ENCODE data around the gene COX20. TPM values are rescaled to one million over a fixed set of nuclear protein-coding genes. Genes with fewer than 3 reads are reported as not detected.

The COX20 gene
- total and polyA plus RNA-seq, 2 of the 13 experiments (the other 11 are each of a cell fraction or from before 2014, with no cell fraction given), result 34.4 to 95.8 TPM

GRCh38 chr1:244860914-244861610, 25.6 kb downstream of the COX20 start:
- FAIRE-seq, result no peak

GRCh38 chr1:244861683-244862082, 26.2 kb downstream of the COX20 start:
- ATAC-seq, result no peak

More at GRCh38 chr1:244860914-244861610, 25.6 kb downstream of the COX20 start:
- no peak for TF ChIP-seq ZNF484 (CRISPR knock-in tag; IDR thresholded peaks at IDR 0.05; ENCODE audit: borderline replicate concordance, low read depth)
- TF ChIP-seq TOPORS (CRISPR knock-in tag; IDR thresholded peaks at IDR 0.05), result no peak
- no peak for TF ChIP-seq SATB2 (CRISPR knock-in tag; IDR thresholded peaks at IDR 0.05)
- ChIA-PET POLR2A (interaction anchor here (0.9 to 8.0 kb wide), 7 partner anchors 9 to 200 kb away, joined by 3 to 163 read pairs (median 7); partner anchors contain the start of gene COX20), CTCF (ENCODE audit: low intra/inter-chr PET ratio, low total read pairs) (no interaction called here)
- no peaks in the 10 kb centered on the region; a peak in 1 of 5 replicates for H3K27me3 ChIP-seq (ENCODE audit: control insufficient read depth in 1 of 2, insufficient read depth in 2 of 2, low read length in 2 of 2)
- no peaks in the 10 kb centered on the region for H3K9me3 ChIP-seq (ENCODE audit: low read length)
- H3K4me2 ChIP-seq (ENCODE audit: low read depth, low read length), result peak overlapping the region; percentile 92
- ATAC-seq (no peak), DNase-seq (ENCODE audit: low spot score) (no peak)
- H4K20me1 ChIP-seq (ENCODE audit: insufficient read depth, low read length), result peaks cover 61% of the 10 kb centered on the region
- H3K36me3 ChIP-seq (replicated peaks in 1 of 2; ENCODE audit: control insufficient read depth in 1 of 2, insufficient read depth in 2 of 2, low read length in 2 of 2), result peaks cover 13 to 56% of the 10 kb centered on the region in 2 experiments
- no peak overlapping the region for H3K27ac ChIP-seq (ENCODE audit: extremely low read length, insufficient read depth, low read length)
- intact Hi-C loops (cut with micrococcal nuclease; ENCODE audit: unreplicated experiment), result loop anchor here (1.0 to 5.0 kb wide), 2 partner anchors 60 to 209 kb away; partner anchors contain the start of gene DESI2
- in situ Hi-C loops (cut with HindIII; ENCODE audit: extremely low pct_ligation_motif_present, low pct_unique_long_range_greater_than_20kb), result loop anchor here (5.0 kb wide), 2 partner anchors 111 to 181 kb away; no protein-coding TSS in a partner anchor
- H3K4me3 ChIP-seq (replicated peaks in 1 of 3; ENCODE audit: insufficient read depth in 1 of 3, low read depth in 2 of 3, low read length in 3 of 3), result peak overlapping the region; percentile 62 to 97 (median 81); a peak in 5 of 6 replicates
- no peak overlapping the region for H2AFZ ChIP-seq (ENCODE audit: low read length)
- H3K9ac ChIP-seq (ENCODE audit: insufficient read depth, low read depth, low read length), result peak overlapping the region; percentile 87
- no TSS peak for BruUV-seq (replicated peaks)
- WGBS (ENCODE audit: low lambda C conversion rate), result 4% methylated on average over 2 of the region's 2 CpGs
- H3K4me1 ChIP-seq (ENCODE audit: insufficient read depth, low read length), result peaks cover 54% of the 10 kb centered on the region
- peaks cover 81% of the 10 kb centered on the region for H3K79me2 ChIP-seq (ENCODE audit: insufficient read depth, low read length)

More at GRCh38 chr1:244861683-244862082, 26.2 kb downstream of the COX20 start:
- H3K4me3 ChIP-seq (replicated peaks in 1 of 3; ENCODE audit: insufficient read depth in 1 of 3, low read depth in 2 of 3, low read length in 3 of 3), result peak overlapping the region; percentile 62 to 97 (median 81)
- BruUV-seq (replicated peaks), result TSS peak; percentile 45
- intact Hi-C loops (cut with micrococcal nuclease; ENCODE audit: unreplicated experiment), result loop anchor here (1.0 to 5.0 kb wide), 2 partner anchors 60 to 209 kb away; partner anchors contain the start of gene DESI2
- no peak for TF ChIP-seq CREB3 (CRISPR knock-in tag; IDR thresholded peaks at IDR 0.05)
- no peak for TF ChIP-seq PITX1 (CRISPR knock-in tag; IDR thresholded peaks at IDR 0.05)
- TF ChIP-seq AKAP8 (CRISPR knock-in tag; IDR thresholded peaks at IDR 0.05), result no peak
- no peak for TF ChIP-seq ZNF383 (CRISPR knock-in tag; IDR thresholded peaks at IDR 0.05; ENCODE audit: borderline replicate concordance)
- TF ChIP-seq GABPB1 (CRISPR knock-in tag; IDR thresholded peaks at IDR 0.05), result no peak
- TF ChIP-seq ZNF136 (CRISPR knock-in tag; IDR thresholded peaks at IDR 0.05; ENCODE audit: low read depth), result no peak
- TF ChIP-seq NONO (IDR thresholded peaks at IDR 0.05), result no peak
- TF ChIP-seq NONO (CRISPR knock-in tag; conservative IDR thresholded peaks at IDR 0.05), result no peak
- TF ChIP-seq HMGA1 (CRISPR knock-in tag; conservative IDR thresholded peaks at IDR 0.05), result no peak
- no peak for TF ChIP-seq NFIB (CRISPR knock-in tag; IDR thresholded peaks at IDR 0.05; ENCODE audit: borderline replicate concordance)
- TF ChIP-seq ZBTB7B (CRISPR knock-in tag; IDR thresholded peaks at IDR 0.05), result no peak
- no peak overlapping the region for H2AFZ ChIP-seq (ENCODE audit: low read length)
- peak overlapping the region; percentile 92 for H3K4me2 ChIP-seq (ENCODE audit: low read depth, low read length)
- no peak for DNase-seq (ENCODE audit: low spot score)
- ChIA-PET CTCF (ENCODE audit: low intra/inter-chr PET ratio, low total read pairs) (no interaction called here), POLR2A (interaction anchor here (1.1 to 8.0 kb wide), 7 partner anchors 9 to 199 kb away, joined by 3 to 163 read pairs (median 7); partner anchors contain the start of gene COX20)
- peaks cover 8 to 50% of the 10 kb centered on the region in 2 experiments for H3K36me3 ChIP-seq (replicated peaks in 1 of 2; ENCODE audit: control insufficient read depth in 1 of 2, insufficient read depth in 2 of 2, low read length in 2 of 2)
- no peaks in the 10 kb centered on the region; a peak in 1 of 5 replicates for H3K27me3 ChIP-seq (ENCODE audit: control insufficient read depth in 1 of 2, insufficient read depth in 2 of 2, low read length in 2 of 2)
- H3K9ac ChIP-seq (ENCODE audit: insufficient read depth, low read depth, low read length), result peak overlapping the region; percentile 87
- peaks cover 60% of the 10 kb centered on the region for H3K4me1 ChIP-seq (ENCODE audit: insufficient read depth, low read length)
- WGBS (ENCODE audit: low lambda C conversion rate), result 0% methylated on average over 2 of the region's 2 CpGs
- FAIRE-seq, result no peak
- no peaks in the 10 kb centered on the region for H3K9me3 ChIP-seq (ENCODE audit: low read length)
- H4K20me1 ChIP-seq (ENCODE audit: insufficient read depth, low read length), result peaks cover 61% of the 10 kb centered on the region
- in situ Hi-C loops (cut with HindIII; ENCODE audit: extremely low pct_ligation_motif_present, low pct_unique_long_range_greater_than_20kb), result loop anchor here (5.0 kb wide), 2 partner anchors 111 to 181 kb away; no protein-coding TSS in a partner anchor
- peaks cover 76% of the 10 kb centered on the region for H3K79me2 ChIP-seq (ENCODE audit: insufficient read depth, low read length)
- H3K27ac ChIP-seq (ENCODE audit: extremely low read length, insufficient read depth, low read length), result peak overlapping the region; percentile 76

Data from HepG2 (cell line).